Measurements from ENCODE around the gene ALLC.
"Not testable (repeated sequence)": the region's sequence is repeated elsewhere in the genome, so short reads cannot be mapped to it uniquely, and the experiment has no call there.

ALLC gene

GRCh38 chr2:3626118-3626811 is 31.7 kb upstream of the ALLC start:
- DNase-seq (ENCODE audit: low spot score), result no peak

- DNase-seq (ENCODE audit: low spot score), result no peak
Observed at GRCh38 chr2:3626812-3627499, 31.0 kb upstream of the ALLC start.

GRCh38 chr2:3627500-3628100 is 30.4 kb upstream of the ALLC start:
- no peak for DNase-seq (ENCODE audit: low spot score)

- DNase-seq (ENCODE audit: low spot score), result no peak
Observed at GRCh38 chr2:3628241-3628679, 29.7 kb upstream of the ALLC start.

GRCh38 chr2:3628800-3629199 is 29.2 kb upstream of the ALLC start:
- no peak for DNase-seq (ENCODE audit: low spot score)

- no peak for DNase-seq (ENCODE audit: low spot score)
Observed at GRCh38 chr2:3630631-3631030, 27.4 kb upstream of the ALLC start.

- DNase-seq (ENCODE audit: low spot score), result no peak
Observed at GRCh38 chr2:3631161-3631850, 26.7 kb upstream of the ALLC start.

GRCh38 chr2:3631851-3632659 is 25.9 kb upstream of the ALLC start:
- DNase-seq (ENCODE audit: low spot score), result no peak

- DNase-seq (ENCODE audit: low spot score), result no peak
Observed at GRCh38 chr2:3633089-3633981, 24.7 kb upstream of the ALLC start.

GRCh38 chr2:3633982-3634595 is 23.9 kb upstream of the ALLC start:
- DNase-seq (ENCODE audit: low spot score), result no peak

- DNase-seq (ENCODE audit: low spot score), result no peak
Observed at GRCh38 chr2:3634596-3635121, 23.3 kb upstream of the ALLC start.

- DNase-seq (ENCODE audit: low spot score), result no peak
Observed at GRCh38 chr2:3635171-3635974, 22.6 kb upstream of the ALLC start.

- DNase-seq (ENCODE audit: low spot score), result not testable (repeated sequence)
Observed at GRCh38 chr2:3635975-3636327, 22.0 kb upstream of the ALLC start.

- DNase-seq (ENCODE audit: low spot score), result no peak
Observed at GRCh38 chr2:3636586-3637310, 21.3 kb upstream of the ALLC start.

GRCh38 chr2:3637311-3637675 is 20.7 kb upstream of the ALLC start:
- no peak for DNase-seq (ENCODE audit: low spot score)

GRCh38 chr2:3637692-3638455 is 20.1 kb upstream of the ALLC start:
- DNase-seq (ENCODE audit: low spot score), result no peak

GRCh38 chr2:3638456-3638810 is 19.6 kb upstream of the ALLC start:
- no peak for DNase-seq (ENCODE audit: low spot score)

- no peak for DNase-seq (ENCODE audit: low spot score)
Observed at GRCh38 chr2:3639015-3639630, 18.9 kb upstream of the ALLC start.

All from COLO829 (cell line).